ENCODE results near the gene CERS3.

DNA sequence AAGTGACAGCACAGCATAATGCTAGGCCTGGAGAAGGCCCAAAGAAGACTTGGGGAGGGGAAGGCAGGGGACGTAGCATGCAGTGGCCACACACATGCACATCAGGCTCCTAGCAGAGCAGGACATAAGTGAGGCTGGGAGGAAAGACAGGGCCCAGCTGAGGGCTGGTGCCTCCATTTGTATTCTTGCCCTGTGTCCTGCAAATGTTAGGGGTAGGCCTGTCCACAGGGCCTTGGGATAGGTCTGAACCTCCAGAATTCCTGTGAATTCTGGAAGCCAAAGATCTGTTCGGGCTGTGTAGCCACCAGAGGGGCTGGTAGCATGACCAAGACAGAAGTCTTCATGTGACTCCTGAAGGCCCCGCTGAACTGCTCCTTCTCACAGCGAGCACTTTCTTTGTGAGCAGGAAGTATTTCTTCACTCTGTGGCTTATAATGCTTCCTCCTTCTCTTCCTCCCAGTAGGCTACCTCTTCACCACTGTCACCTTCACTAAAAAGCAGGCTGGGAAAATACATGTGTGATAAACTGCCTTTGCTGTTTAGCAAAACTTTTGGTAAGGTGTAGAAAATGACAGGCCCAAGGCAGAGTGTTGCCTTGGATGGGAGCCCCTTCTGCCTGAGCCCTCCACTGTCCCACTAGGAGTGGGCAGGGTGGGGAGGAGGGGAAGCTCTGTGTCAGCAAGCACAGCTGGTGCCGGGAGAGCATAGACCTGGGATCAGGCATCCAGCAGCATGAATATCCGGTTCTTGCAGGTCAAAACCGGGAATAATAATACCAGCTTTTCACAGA is 8.4 kb downstream of the CERS3 start:
- TF ChIP-seq EZH2 (IDR thresholded peaks at IDR 0.05) (no peak), POLR2AphosphoS5 (IDR thresholded peaks at IDR 0.05; ENCODE audit: borderline replicate concordance, low read depth, low read length) (no peak), FOXP2 (optimal IDR thresholded peaks at IDR 0.05; ENCODE audit: control extremely low read depth, extremely low read length, insufficient read depth) (no peak)
